HCT116 (cell line): ENCODE data around the gene PCDH9. TPM values are rescaled to one million over a fixed set of nuclear protein-coding genes. Genes with fewer than 3 reads are reported as not detected.

Experiments
- ATAC-seq: fragments of 200-7000 bp; cut with Tn5 transposase; 2 replicates; pipeline ENCODE4 v1.9.1; 2020; ENCODE audit warnings: mild to moderate bottlenecking, moderate library complexity
- BruUV-seq: library from RNA; stranded (reverse); fragments of 400-500 nt; replicated peaks from 2 replicates; lab custom pipeline; 2021; lab: Mats Ljungman, UMichigan
- CTCF ChIA-PET: fragments of 300-600 bp; sonication (Branson Sonifier 250); formaldehyde crosslinking; loops from one replicate; lab custom pipeline; 2021; ENCODE audit warnings: antibody characterized with exemption; lab: Charles Lee
- POLR2A ChIA-PET: fragments of 300-600, 350-600 bp; sonication (Branson Sonifier 250); formaldehyde crosslinking; loops from one replicate; lab custom pipeline; 2021; ENCODE audit warnings: antibody characterized with exemption; lab: Charles Lee
- RAD21 ChIA-PET, 2 experiments: fragments of 300-600 bp; sonication (Branson Sonifier 250); formaldehyde crosslinking; loops; one replicate each; lab custom pipeline; 2023; ENCODE audit warnings: low total read pairs in 2 of 2; ENCODE audit not compliant: uncharacterized antibody in 2 of 2, unreplicated experiment in 2 of 2, low non-redundant PET in 1 of 2; lab: Charles Lee
- DNase-seq: peaks from one replicate; pipeline ENCODE4 v3.0.0-alpha.2; 2010; ENCODE audit warnings: low read depth, low spot score
- H2AFZ ChIP-seq: fragments of 200-600 bp; shearing (Covaris generic), sonication (generic); 2 replicates; pipeline ENCODE4 v1.6.1; 2017; ENCODE audit warnings: low read depth, mixed run types, mixed read lengths, antibody characterized with exemption, low read length; ENCODE audit not compliant: poor library complexity, severe bottlenecking
- H3K27ac ChIP-seq: 2 replicates; pipeline ENCODE4 v1.5.1; 2012; ENCODE audit warnings: low read depth, low read length
- H3K27me3 ChIP-seq: fragments of 200-600 bp; sonication (generic); 2 replicates; pipeline ENCODE4 v1.6.1; 2016; ENCODE audit warnings: mixed run types, low read length, mixed read lengths; ENCODE audit not compliant: insufficient read depth
- H3K36me3 ChIP-seq, 2 experiments: fragments of 200-500 bp in 1 of 2; fragments of 200-600 bp in 1 of 2; sonication (Bioruptor generic) in 1 of 2; sonication (generic) in 1 of 2; 2 replicates each; pipeline versions ENCODE4 v1.5.1 to v1.6.1; 2014 to 2016; ENCODE audit warnings: low read length in 2 of 2, inconsistent platforms in 1 of 2, mixed read lengths in 1 of 2, mixed run types in 1 of 2; ENCODE audit not compliant: insufficient read depth in 2 of 2, control insufficient read depth in 1 of 2
- H3K4me1 ChIP-seq, 2 experiments: fragments of 200-600 bp in 1 of 2; sonication (generic) in 1 of 2; 2 replicates each; pipeline versions ENCODE4 v1.5.1 to v1.6.1; 2012 to 2017; ENCODE audit warnings: low read length in 2 of 2, inconsistent platforms in 1 of 2, mild to moderate bottlenecking in 1 of 2, mixed read lengths in 1 of 2, mixed run types in 1 of 2, moderate library complexity in 1 of 2; ENCODE audit not compliant: insufficient read depth in 2 of 2, control insufficient read depth in 1 of 2
- H3K4me2 ChIP-seq: fragments of 200-600 bp; sonication (generic); 2 replicates; pipeline ENCODE4 v1.6.1; 2017; ENCODE audit warnings: mixed run types, low read length, mixed read lengths
- H3K4me3 ChIP-seq, 2 experiments: fragments of 200-600 bp in 1 of 2; sonication (generic) in 1 of 2; replicated peaks in 1 of 2; 2 replicates each; pipeline ENCODE4 v1.5.1; 2011 to 2016; ENCODE audit warnings: low read length in 2 of 2, control low read depth in 1 of 2, low read depth in 1 of 2, mild to moderate bottlenecking in 1 of 2, mixed read lengths in 1 of 2, mixed run types in 1 of 2
- H3K79me2 ChIP-seq: fragments of 200-600 bp; sonication (generic); 2 replicates; pipeline ENCODE4 v1.6.1; 2017; ENCODE audit warnings: mild to moderate bottlenecking, mixed run types, low read length, moderate library complexity, mixed read lengths; ENCODE audit not compliant: insufficient read depth
- H3K9ac ChIP-seq: fragments of 200-600 bp; sonication (generic); 2 replicates; pipeline ENCODE4 v1.6.1; 2016; ENCODE audit warnings: low read length, mixed read lengths
- H3K9me2 ChIP-seq: fragments of 200-600 bp; sonication (generic), shearing (Covaris generic); 2 replicates; pipeline ENCODE4 v1.6.1; 2017; ENCODE audit warnings: mixed run types, mild to moderate bottlenecking, moderate library complexity; ENCODE audit not compliant: insufficient read depth
- H3K9me3 ChIP-seq, 2 experiments: fragments of 200-500 bp in 1 of 2; fragments of 200-600 bp in 1 of 2; sonication (Bioruptor generic) in 1 of 2; sonication (generic) in 1 of 2; 2 replicates each; pipeline ENCODE4 v1.6.1; 2014 to 2017; ENCODE audit warnings: low read length in 2 of 2, mixed read lengths in 2 of 2, inconsistent platforms in 1 of 2, low read depth in 1 of 2, mild to moderate bottlenecking in 1 of 2, mixed run types in 1 of 2, moderate library complexity in 1 of 2; ENCODE audit not compliant: control insufficient read depth in 1 of 2, insufficient read depth in 1 of 2
- H4K20me1 ChIP-seq: fragments of 200-600 bp; sonication (generic), shearing (Covaris generic); 2 replicates; pipeline ENCODE4 v1.6.1; 2017; ENCODE audit warnings: mixed run types, mild to moderate bottlenecking, moderate library complexity; ENCODE audit not compliant: insufficient read depth
- FOSL1 ChIP-seq: IDR thresholded peaks from 2 replicates; pipeline ENCODE4 v1.6.1; 2012; ENCODE audit warnings: low read depth
- POLR2A ChIP-seq: IDR thresholded peaks from 2 replicates; pipeline ENCODE4 v1.7.0; 2011; ENCODE audit warnings: borderline replicate concordance; ENCODE audit not compliant: insufficient read depth, insufficient read length; ENCODE audit errors: extremely low read depth
- SIN3A ChIP-seq: IDR thresholded peaks from 2 replicates; pipeline ENCODE4 v1.6.1; 2012; ENCODE audit warnings: low read depth
- SP1 ChIP-seq: IDR thresholded peaks from 2 replicates; pipeline ENCODE4 v1.6.1; 2012; ENCODE audit warnings: low read depth
- SRF ChIP-seq: IDR thresholded peaks from 2 replicates; pipeline ENCODE4 v1.6.1; 2012; ENCODE audit warnings: low read depth
- TCF7L2 ChIP-seq: IDR thresholded peaks from 2 replicates; pipeline ENCODE4 v1.7.0; 2011; ENCODE audit warnings: borderline replicate concordance, inconsistent platforms; ENCODE audit not compliant: insufficient read depth, insufficient read length; ENCODE audit errors: extremely low read depth
- YY1 ChIP-seq: IDR thresholded peaks from 2 replicates; pipeline ENCODE4 v1.6.1; 2011; ENCODE audit warnings: low read length, low read depth, moderate library complexity, mild to moderate bottlenecking; ENCODE audit not compliant: insufficient replicate concordance; ENCODE audit errors: extremely low read depth
- intact Hi-C: fragments of 100-400 bp; cut with micrococcal nuclease; formaldehyde crosslinking; loops from 2 replicates; pipeline ENCODE4 v1.10.0; 2022
- total RNA-seq: library from RNA; stranded (reverse); gene quantifications from one replicate; pipeline ENCODE4 v1.2.1, GENCODE V29; 2021; ENCODE audit not compliant: unreplicated experiment
- TF ChIP-seq, protein P1 (sequence below): IDR thresholded peaks from 2 replicates; pipeline ENCODE4 v1.6.1; 2012
- TF ChIP-seq, protein P2 (sequence below), 3 experiments: fragments of 200-600 bp in 1 of 3; sonication (generic) in 1 of 3; IDR thresholded peaks in 2 of 3; conservative IDR thresholded peaks in 1 of 3; 2 replicates each; pipeline ENCODE4 v1.5.1; 2012 to 2017; ENCODE audit warnings: low read depth in 2 of 3, low read length in 2 of 3, antibody characterized with exemption in 1 of 3, borderline replicate concordance in 1 of 3, control low read depth in 1 of 3, mild to moderate bottlenecking in 1 of 3, mixed read lengths in 1 of 3, mixed run types in 1 of 3, moderate library complexity in 1 of 3; ENCODE audit not compliant: insufficient read depth in 1 of 3

Gene PCDH9
- total RNA-seq, 1 experiment from 2014 or later: 0.02 TPM

DNA sequence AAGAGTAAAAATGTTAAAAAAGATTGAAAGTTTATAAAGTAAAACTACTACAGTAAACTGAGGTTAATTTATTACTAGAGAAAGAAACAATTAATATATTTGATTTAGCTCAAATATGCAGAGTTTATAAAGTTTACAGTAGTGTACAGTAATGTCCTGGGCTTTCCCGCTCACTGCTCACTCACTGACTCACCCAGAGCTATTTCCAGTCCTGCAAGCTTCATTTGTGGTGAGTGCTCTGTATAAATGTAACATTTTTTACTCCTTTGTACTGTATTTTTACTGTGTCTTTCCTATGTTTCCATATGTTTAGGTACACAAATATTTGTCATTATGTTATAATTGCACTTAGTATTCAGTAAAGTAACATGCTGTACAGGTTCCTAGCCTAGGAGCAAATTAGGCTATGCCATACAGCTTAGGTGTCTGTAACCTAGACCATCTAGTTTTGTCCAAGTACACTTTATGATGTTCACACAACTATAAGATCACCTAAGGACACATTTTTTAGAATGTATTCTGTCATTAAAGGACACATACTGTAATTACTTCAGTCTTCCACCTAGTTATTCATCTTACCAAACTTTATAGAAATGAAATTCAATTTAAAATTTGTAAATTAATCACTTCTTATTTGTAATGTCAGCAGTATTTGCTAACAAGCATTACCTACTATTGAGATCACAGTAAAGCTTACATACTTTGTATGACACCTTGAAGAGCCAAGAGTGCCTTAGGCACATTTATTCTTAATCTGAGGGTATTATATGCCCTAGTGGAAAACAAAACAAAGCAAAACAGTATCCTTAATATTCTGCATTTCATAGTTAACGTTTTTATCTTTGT lies 683.4 kb downstream of the PCDH9 start:
- H3K9ac ChIP-seq: no peak overlapping the region
- no TSS peak for BruUV-seq
- TF ChIP-seq SP1: no peak
- no peak for TF ChIP-seq FOSL1
- TF ChIP-seq, protein P1, sequence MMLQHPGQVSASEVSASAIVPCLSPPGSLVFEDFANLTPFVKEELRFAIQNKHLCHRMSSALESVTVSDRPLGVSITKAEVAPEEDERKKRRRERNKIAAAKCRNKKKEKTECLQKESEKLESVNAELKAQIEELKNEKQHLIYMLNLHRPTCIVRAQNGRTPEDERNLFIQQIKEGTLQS: no peak
- TF ChIP-seq YY1: no peak
- TF ChIP-seq SRF: no peak
- no peak for TF ChIP-seq POLR2A
- TF ChIP-seq TCF7L2: no peak
- no peaks in the 10 kb centered on the region for H3K4me1 ChIP-seq
- no peaks in the 10 kb centered on the region for H3K9me2 ChIP-seq
- DNase-seq (no peak), ATAC-seq (no peak)
- no peak overlapping the region for H3K27ac ChIP-seq
- CTCF ChIA-PET: interaction anchor here (0.6 kb wide), 1 partner anchor 48 kb away, joined by 3 read pairs; no protein-coding TSS in a partner anchor
- no peak overlapping the region for H2AFZ ChIP-seq
- RAD21 ChIA-PET: no interaction called here
- no peaks in the 10 kb centered on the region for H3K79me2 ChIP-seq
- no peaks in the 10 kb centered on the region for H3K9me3 ChIP-seq
- no peaks in the 10 kb centered on the region for H4K20me1 ChIP-seq
- H3K27me3 ChIP-seq: no peaks in the 10 kb centered on the region
- no peaks in the 10 kb centered on the region for H3K36me3 ChIP-seq
- H3K4me3 ChIP-seq: no peak overlapping the region
- H3K4me2 ChIP-seq: no peak overlapping the region
- POLR2A ChIA-PET: no interaction called here
- intact Hi-C loops: no loop called here

DNA sequence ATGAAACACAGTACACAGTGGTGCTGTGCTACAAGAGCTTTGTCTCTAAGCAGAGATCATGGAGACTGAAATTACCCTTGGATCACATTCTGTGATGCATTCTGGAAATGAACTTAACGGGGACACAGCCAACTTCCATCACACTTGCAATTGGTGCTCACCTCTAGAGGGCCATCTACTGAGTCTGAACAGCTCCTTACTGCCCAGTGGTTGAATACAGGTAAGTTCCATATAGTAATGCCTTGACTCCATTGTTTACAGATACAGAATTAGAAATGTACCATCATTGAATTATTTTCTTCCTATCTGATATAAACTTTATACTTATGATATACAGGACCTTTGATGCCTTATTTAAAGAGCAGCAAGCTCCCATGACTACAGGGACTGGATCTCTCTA lies 686.4 kb downstream of the PCDH9 start:
- H3K9me2 ChIP-seq: no peaks in the 10 kb centered on the region
- ChIA-PET POLR2A (no interaction called here), RAD21 (no interaction called here), CTCF (interaction anchor here (1.2 kb wide), 1 partner anchor 13 kb away, joined by 4 read pairs; no protein-coding TSS in a partner anchor)
- no TSS peak for BruUV-seq
- no peak overlapping the region for H2AFZ ChIP-seq
- peak; percentile 7 for DNase-seq
- no peak overlapping the region for H3K9ac ChIP-seq
- TF ChIP-seq, protein P2, sequence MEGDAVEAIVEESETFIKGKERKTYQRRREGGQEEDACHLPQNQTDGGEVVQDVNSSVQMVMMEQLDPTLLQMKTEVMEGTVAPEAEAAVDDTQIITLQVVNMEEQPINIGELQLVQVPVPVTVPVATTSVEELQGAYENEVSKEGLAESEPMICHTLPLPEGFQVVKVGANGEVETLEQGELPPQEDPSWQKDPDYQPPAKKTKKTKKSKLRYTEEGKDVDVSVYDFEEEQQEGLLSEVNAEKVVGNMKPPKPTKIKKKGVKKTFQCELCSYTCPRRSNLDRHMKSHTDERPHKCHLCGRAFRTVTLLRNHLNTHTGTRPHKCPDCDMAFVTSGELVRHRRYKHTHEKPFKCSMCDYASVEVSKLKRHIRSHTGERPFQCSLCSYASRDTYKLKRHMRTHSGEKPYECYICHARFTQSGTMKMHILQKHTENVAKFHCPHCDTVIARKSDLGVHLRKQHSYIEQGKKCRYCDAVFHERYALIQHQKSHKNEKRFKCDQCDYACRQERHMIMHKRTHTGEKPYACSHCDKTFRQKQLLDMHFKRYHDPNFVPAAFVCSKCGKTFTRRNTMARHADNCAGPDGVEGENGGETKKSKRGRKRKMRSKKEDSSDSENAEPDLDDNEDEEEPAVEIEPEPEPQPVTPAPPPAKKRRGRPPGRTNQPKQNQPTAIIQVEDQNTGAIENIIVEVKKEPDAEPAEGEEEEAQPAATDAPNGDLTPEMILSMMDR (IDR thresholded peaks at IDR 0.05 in 2 of 3, conservative IDR thresholded peaks at IDR 0.05 in 1 of 3; ENCODE audit: borderline replicate concordance in 1 of 3, insufficient read depth in 1 of 3, low read depth in 2 of 3, low read length in 2 of 3): peak in 2 of 3 experiments; percentile 51 to 53; a peak in 4 of 6 replicates
- no peak for TF ChIP-seq SIN3A
- H3K27ac ChIP-seq: no peak overlapping the region
- intact Hi-C loops: no loop called here
- no peaks in the 10 kb centered on the region for H3K9me3 ChIP-seq
- H3K4me2 ChIP-seq: no peak overlapping the region
- H3K27me3 ChIP-seq: no peaks in the 10 kb centered on the region
- H3K4me1 ChIP-seq: no peaks in the 10 kb centered on the region
- H3K4me3 ChIP-seq: no peak overlapping the region
- H4K20me1 ChIP-seq: 0 out of 2 replicates have a peak, but pooled peaks cover 3% of the 10 kb centered on the region
- H3K79me2 ChIP-seq: no peaks in the 10 kb centered on the region
- no peaks in the 10 kb centered on the region for H3K36me3 ChIP-seq
- peak; percentile 78 for ATAC-seq
